GM23338 (cell line): ENCODE data around the gene YTHDF1. TPM values are rescaled to one million over a fixed set of nuclear protein-coding genes. Genes with fewer than 3 reads are reported as not detected.

ENCODE experiments used
- ATAC-seq: fragments of 200-7000 bp; cut with Tn5 transposase; 3 replicates; pipeline ENCODE4 v1.9.1; 2020
- DNase-seq: peaks from one replicate; pipeline ENCODE4 v3.0.0-alpha.2; 2015; ENCODE audit warnings: low spot score
- H2AFZ ChIP-seq: fragments of 200-600 bp; sonication (generic); 2 replicates; pipeline ENCODE4 v1.8.0; 2016; ENCODE audit warnings: antibody characterized with exemption, mild to moderate bottlenecking, moderate library complexity
- H3F3A ChIP-seq: fragments of 200-600 bp; sonication (generic); replicated peaks from 2 replicates; pipeline ENCODE4 v1.8.0; 2017; ENCODE audit warnings: antibody characterized with exemption, mixed run types, low read depth
- H3K27ac ChIP-seq: fragments of 200-600 bp; sonication (generic); 2 replicates; pipeline ENCODE4 v1.6.1; 2016; ENCODE audit warnings: low read depth
- H3K27me3 ChIP-seq: fragments of 200-600 bp; sonication (generic); 2 replicates; pipeline ENCODE4 v1.8.0; 2016; ENCODE audit warnings: mild to moderate bottlenecking, mixed run types, moderate library complexity; ENCODE audit not compliant: insufficient read depth
- H3K36me3 ChIP-seq: fragments of 200-600 bp; sonication (generic); 2 replicates; pipeline ENCODE4 v1.8.0; 2016; ENCODE audit warnings: mild to moderate bottlenecking; ENCODE audit not compliant: insufficient read depth
- H3K4me1 ChIP-seq: fragments of 200-600 bp; sonication (generic); 2 replicates; pipeline ENCODE4 v1.8.0; 2016; ENCODE audit warnings: mild to moderate bottlenecking, moderate library complexity; ENCODE audit not compliant: insufficient read depth
- H3K4me2 ChIP-seq: fragments of 200-600 bp; sonication (generic); 2 replicates; pipeline ENCODE4 v1.7.1; 2017; ENCODE audit warnings: mixed run types
- H3K4me3 ChIP-seq: fragments of 200-600 bp; sonication (generic); 2 replicates; pipeline ENCODE4 v1.6.1; 2016; ENCODE audit warnings: mixed run types
- H3K79me2 ChIP-seq: fragments of 200-600 bp; sonication (generic); replicated peaks from 2 replicates; pipeline ENCODE4 v1.8.0; 2017; ENCODE audit warnings: mild to moderate bottlenecking; ENCODE audit not compliant: insufficient read depth
- H3K9me2 ChIP-seq: fragments of 200-600 bp; sonication (generic); 2 replicates; pipeline ENCODE4 v1.8.0; 2017; ENCODE audit not compliant: insufficient read depth
- H4K20me1 ChIP-seq: fragments of 200-600 bp; sonication (generic); replicated peaks from 2 replicates; pipeline ENCODE4 v1.8.0; 2017; ENCODE audit warnings: mild to moderate bottlenecking; ENCODE audit not compliant: insufficient read depth
- H3K27ac Mint-ChIP-seq: 2 replicates; pipeline ENCODE4 v1.8.0; 2020; ENCODE audit warnings: inconsistent platforms, mild to moderate bottlenecking, moderate library complexity, mixed read lengths
- H3K27me3 Mint-ChIP-seq: 3 replicates; pipeline ENCODE4 v1.8.0; 2022; ENCODE audit warnings: low read depth, mild to moderate bottlenecking, moderate library complexity, mixed read lengths, inconsistent platforms; ENCODE audit not compliant: insufficient read depth, poor library complexity
- H3K36me3 Mint-ChIP-seq: 3 replicates; pipeline ENCODE4 v1.8.0; 2021; ENCODE audit warnings: low read depth, mild to moderate bottlenecking, inconsistent platforms, moderate library complexity, mixed read lengths
- H3K4me1 Mint-ChIP-seq: 3 replicates; pipeline ENCODE4 v1.8.0; 2020; ENCODE audit warnings: mild to moderate bottlenecking, inconsistent platforms, mixed read lengths
- H3K4me3 Mint-ChIP-seq: 3 replicates; pipeline ENCODE4 v1.8.0; 2021; ENCODE audit warnings: moderate library complexity, mild to moderate bottlenecking, inconsistent platforms, mixed read lengths
- H3K9me3 Mint-ChIP-seq: 3 replicates; pipeline ENCODE4 v1.8.0; 2020; ENCODE audit warnings: moderate library complexity, mild to moderate bottlenecking, inconsistent platforms, mixed read lengths
- CREB1 ChIP-seq: fragments of 250-450 bp; sonication (Bioruptor Pico); IDR thresholded peaks from 2 replicates; pipeline ENCODE4 v1.5.0; 2020; ENCODE audit warnings: low read depth, mild to moderate bottlenecking, moderate library complexity
- CTCF ChIP-seq, 2 experiments: fragments of 200-600 bp in 1 of 2; sonication (generic) in 1 of 2; conservative IDR thresholded peaks; 2 replicates each; pipeline versions ENCODE4 v1.5.1 to v1.6.1; 2016 to 2017; ENCODE audit warnings: antibody characterized with exemption in 2 of 2, low read depth in 2 of 2, mild to moderate bottlenecking in 2 of 2, moderate library complexity in 1 of 2
- EZH2 ChIP-seq: fragments of 200-600 bp; sonication (generic); IDR thresholded peaks from one replicate; pipeline ENCODE4 v1.8.0; 2017; ENCODE audit warnings: antibody characterized with exemption, mild to moderate bottlenecking, low read depth; ENCODE audit not compliant: unreplicated experiment
- JUNB ChIP-seq: IDR thresholded peaks from one replicate; pipeline ENCODE4 v1.6.1; 2016; ENCODE audit warnings: antibody characterized with exemption; ENCODE audit not compliant: unreplicated experiment
- NANOG ChIP-seq: IDR thresholded peaks from 2 replicates; pipeline ENCODE4 v1.6.1; 2016; ENCODE audit warnings: antibody characterized with exemption, borderline replicate concordance
- REST ChIP-seq: IDR thresholded peaks from one replicate; pipeline ENCODE4 v1.6.1; 2018; ENCODE audit warnings: antibody characterized with exemption; ENCODE audit not compliant: unreplicated experiment
- STAT1 ChIP-seq: IDR thresholded peaks from one replicate; pipeline ENCODE4 v1.6.1; 2016; ENCODE audit warnings: antibody characterized with exemption; ENCODE audit not compliant: unreplicated experiment
- ZNF114 ChIP-seq: fragments of 250-450 bp; sonication (Bioruptor Pico); IDR thresholded peaks from 2 replicates; pipeline ENCODE4 v1.5.0; 2020; ENCODE audit warnings: mild to moderate bottlenecking, moderate library complexity
- ZNF331 ChIP-seq: fragments of 250-450 bp; sonication (Bioruptor Pico); IDR thresholded peaks from 2 replicates; pipeline ENCODE4 v1.5.0; 2020; ENCODE audit warnings: low read depth, mild to moderate bottlenecking, moderate library complexity
- polyA plus RNA-seq: library from polyadenylated mRNA; unstranded; fragments of >200 nt; fragmentation: Nextera tagmentation; extraction: Ambion mirVana; gene quantifications from 2 replicates; pipeline ENCODE4 v1.2.1, GENCODE V29; 2016
- total RNA-seq: library from RNA; depleted of rRNA; stranded (reverse); fragments of >200 nt; shearing (Covaris generic); gene quantifications from 2 replicates; pipeline ENCODE4 v1.2.3, GENCODE V29; 2014

The YTHDF1 gene
- total and polyA plus RNA-seq, 2 experiments from 2014 or later: 30.9 to 64.3 TPM

GRCh38 chr20:63173552-63174191 is 42.3 kb downstream of the YTHDF1 start:
- H3K9me2 ChIP-seq: no peaks in the 10 kb centered on the region
- DNase-seq: no peak
- H3K4me3 Mint-ChIP-seq: no peak overlapping the region
- H3K4me3 ChIP-seq: no peak overlapping the region; the same call in 1 of the 2 replicates
- peak; percentile 5 for ATAC-seq
- no peaks in the 10 kb centered on the region for H4K20me1 ChIP-seq
- H3F3A ChIP-seq: peaks cover 3% of the 10 kb centered on the region; the same call in 1 of the 2 replicates
- H3K9me3 Mint-ChIP-seq: no peaks in the 10 kb centered on the region
- H3K4me1 Mint-ChIP-seq: peaks cover 11% of the 10 kb centered on the region
- H3K27me3 Mint-ChIP-seq: peaks cover 55% of the 10 kb centered on the region
- no peaks in the 10 kb centered on the region; the same call in 2 of the 3 replicates for H3K36me3 Mint-ChIP-seq
- peaks cover 28% of the 10 kb centered on the region for H3K4me1 ChIP-seq
- H3K79me2 ChIP-seq: no peaks in the 10 kb centered on the region
- peak overlapping the region; percentile 51 for H3K4me2 ChIP-seq
- no peak overlapping the region for H3K27ac ChIP-seq
- no peaks in the 10 kb centered on the region for H3K36me3 ChIP-seq
- TF ChIP-seq ZNF331 (CRISPR knock-in tag) (no peak), STAT1 (no peak), CREB1 (no peak), JUNB (no peak)
- H2AFZ ChIP-seq: peak overlapping the region; percentile 47; the same call in 1 of the 2 replicates
- peaks cover 56% of the 10 kb centered on the region for H3K27me3 ChIP-seq
- no peak overlapping the region for H3K27ac Mint-ChIP-seq

GRCh38 chr20:63172726-63173125 is 43.2 kb downstream of the YTHDF1 start:
- H3K9me3 Mint-ChIP-seq: no peaks in the 10 kb centered on the region
- peaks cover 51% of the 10 kb centered on the region for H3K27me3 Mint-ChIP-seq
- H3K4me3 ChIP-seq: no peak overlapping the region
- no peak overlapping the region for H3K4me3 Mint-ChIP-seq
- no peaks in the 10 kb centered on the region for H3K36me3 ChIP-seq
- peaks cover 49% of the 10 kb centered on the region for H3K27me3 ChIP-seq
- peak; percentile 80 for DNase-seq
- peak; percentile 17 for ATAC-seq
- no peaks in the 10 kb centered on the region for H4K20me1 ChIP-seq
- H3K4me2 ChIP-seq: no peak overlapping the region
- H3K4me1 ChIP-seq: peaks cover 28% of the 10 kb centered on the region
- peaks cover 3% of the 10 kb centered on the region; the same call in 1 of the 2 replicates for H3F3A ChIP-seq
- H3K36me3 Mint-ChIP-seq: no peaks in the 10 kb centered on the region; the same call in 2 of the 3 replicates
- no peak for TF ChIP-seq CREB1
- TF ChIP-seq CTCF (conservative IDR thresholded peaks at IDR 0.05; ENCODE audit: low read depth in 2 of 2): peak; percentile 64 to 88
- no peak for TF ChIP-seq ZNF114 (CRISPR knock-in tag)
- peaks cover 11% of the 10 kb centered on the region for H3K4me1 Mint-ChIP-seq
- no peak overlapping the region; the same call in 1 of the 2 replicates for H2AFZ ChIP-seq
- H3K79me2 ChIP-seq: no peaks in the 10 kb centered on the region
- H3K27ac ChIP-seq: no peak overlapping the region
- H3K9me2 ChIP-seq: no peaks in the 10 kb centered on the region
- no peak overlapping the region for H3K27ac Mint-ChIP-seq

GRCh38 chr20:63171991-63172390 is 43.9 kb downstream of the YTHDF1 start:
- H3F3A ChIP-seq: peaks cover 3% of the 10 kb centered on the region; the same call in 1 of the 2 replicates
- DNase-seq (no peak), ATAC-seq (no peak)
- peaks cover 49% of the 10 kb centered on the region for H3K27me3 Mint-ChIP-seq
- H3K27ac Mint-ChIP-seq: no peak overlapping the region
- no peaks in the 10 kb centered on the region for H4K20me1 ChIP-seq
- no peak overlapping the region; the same call in 2 of the 3 replicates for H3K4me3 Mint-ChIP-seq
- H3K36me3 ChIP-seq: no peaks in the 10 kb centered on the region
- H3K4me2 ChIP-seq: no peak overlapping the region
- no peak overlapping the region for H2AFZ ChIP-seq
- no peaks in the 10 kb centered on the region for H3K9me2 ChIP-seq
- H3K4me1 ChIP-seq: peaks cover 28% of the 10 kb centered on the region
- H3K36me3 Mint-ChIP-seq: peaks cover 3% of the 10 kb centered on the region
- peaks cover 11% of the 10 kb centered on the region for H3K4me1 Mint-ChIP-seq
- no peaks in the 10 kb centered on the region for H3K79me2 ChIP-seq
- no peak overlapping the region for H3K4me3 ChIP-seq
- H3K27ac ChIP-seq: no peak overlapping the region
- H3K27me3 ChIP-seq: peaks cover 42% of the 10 kb centered on the region
- H3K9me3 Mint-ChIP-seq: peaks cover 3% of the 10 kb centered on the region; the same call in 2 of the 3 replicates
- TF ChIP-seq NANOG (no peak), REST (no peak), EZH2 (no peak), ZNF331 (CRISPR knock-in tag) (no peak)
